Subcutaneous adipose tissue (tissue), 4 donors: ENCODE results near the gene STAT4. TPM values are rescaled to one million over a fixed set of nuclear protein-coding genes. Genes with fewer than 3 reads are reported as not detected.

Source experiments
- CTCF ChIP-seq: fragments of 450-650 bp; IDR thresholded peaks from one replicate; pipeline ENCODE4 v1.5.1; 2016; ENCODE audit warnings: low read depth, mild to moderate bottlenecking, control low read depth, antibody characterized with exemption, moderate library complexity
- total RNA-seq, 4 donors: library from RNA; depleted of rRNA; stranded (reverse); fragments of >200 nt; gene quantifications; one replicate each; pipeline ENCODE4 v1.1.0, GENCODE V29; 2016

The STAT4 gene
- total RNA-seq, 4 donors from 2014 or later: 4.4 to 14.7 (median 6.7) TPM

- TF ChIP-seq CTCF: no peak
Observed at GRCh38 chr2:190999949-191000665, 150.7 kb downstream of the STAT4 start.

GRCh38 chr2:190999058-190999457, 151.7 kb downstream of the STAT4 start:
- TF ChIP-seq CTCF: no peak

GRCh38 chr2:190997526-190998113, 153.2 kb downstream of the STAT4 start:
- no peak for TF ChIP-seq CTCF

GRCh38 chr2:190996947-190997346, 153.8 kb downstream of the STAT4 start:
- TF ChIP-seq CTCF: no peak

- no peak for TF ChIP-seq CTCF
Observed at GRCh38 chr2:190996338-190996946, 154.4 kb downstream of the STAT4 start.

- no peak for TF ChIP-seq CTCF
Observed at GRCh38 chr2:190994148-190994547, 156.6 kb downstream of the STAT4 start.

- TF ChIP-seq CTCF: no peak
Observed at GRCh38 chr2:190993292-190993643, 157.5 kb downstream of the STAT4 start.
